SU-DHL-6 (cell line): ENCODE data around the gene GPX3.

Source experiments
- EZH2phosphoT487 ChIP-seq: fragments of 200-600 bp; sonication (generic), shearing (Covaris generic); conservative IDR thresholded peaks from 2 replicates; pipeline ENCODE4 v1.6.1; 2018; ENCODE audit warnings: mild to moderate bottlenecking, antibody characterized with exemption, low read length, moderate library complexity, mixed read lengths
- TF ChIP-seq, protein P1 (sequence below): fragments of 200-600 bp; sonication (generic); IDR thresholded peaks from one replicate; pipeline ENCODE4 v1.5.1; 2017; ENCODE audit warnings: antibody characterized with exemption, mild to moderate bottlenecking, low read length, moderate library complexity; ENCODE audit not compliant: insufficient read depth, poor library complexity, severe bottlenecking

DNA sequence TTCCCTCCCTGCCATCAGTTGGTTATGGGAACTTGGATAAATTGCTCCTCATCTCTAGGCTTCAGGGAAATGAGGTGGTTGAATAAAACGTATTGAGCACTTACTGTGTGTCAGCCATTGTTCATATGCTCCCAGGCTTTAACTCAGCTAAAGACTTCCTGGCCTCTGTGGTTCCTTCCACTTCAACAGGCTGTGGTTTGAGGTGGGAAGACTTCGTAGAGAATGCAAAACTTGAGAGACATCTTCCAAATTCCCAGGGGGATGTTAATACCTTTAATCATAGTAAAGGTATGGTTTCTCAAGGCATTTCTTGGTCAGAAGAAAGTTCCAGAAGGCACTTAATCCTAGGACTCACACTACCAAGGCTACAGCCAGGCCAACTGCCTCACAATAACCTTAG, 1.5 kb upstream of the GPX3 start:
- TF ChIP-seq, protein P1, sequence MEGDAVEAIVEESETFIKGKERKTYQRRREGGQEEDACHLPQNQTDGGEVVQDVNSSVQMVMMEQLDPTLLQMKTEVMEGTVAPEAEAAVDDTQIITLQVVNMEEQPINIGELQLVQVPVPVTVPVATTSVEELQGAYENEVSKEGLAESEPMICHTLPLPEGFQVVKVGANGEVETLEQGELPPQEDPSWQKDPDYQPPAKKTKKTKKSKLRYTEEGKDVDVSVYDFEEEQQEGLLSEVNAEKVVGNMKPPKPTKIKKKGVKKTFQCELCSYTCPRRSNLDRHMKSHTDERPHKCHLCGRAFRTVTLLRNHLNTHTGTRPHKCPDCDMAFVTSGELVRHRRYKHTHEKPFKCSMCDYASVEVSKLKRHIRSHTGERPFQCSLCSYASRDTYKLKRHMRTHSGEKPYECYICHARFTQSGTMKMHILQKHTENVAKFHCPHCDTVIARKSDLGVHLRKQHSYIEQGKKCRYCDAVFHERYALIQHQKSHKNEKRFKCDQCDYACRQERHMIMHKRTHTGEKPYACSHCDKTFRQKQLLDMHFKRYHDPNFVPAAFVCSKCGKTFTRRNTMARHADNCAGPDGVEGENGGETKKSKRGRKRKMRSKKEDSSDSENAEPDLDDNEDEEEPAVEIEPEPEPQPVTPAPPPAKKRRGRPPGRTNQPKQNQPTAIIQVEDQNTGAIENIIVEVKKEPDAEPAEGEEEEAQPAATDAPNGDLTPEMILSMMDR: no peak
- TF ChIP-seq EZH2phosphoT487: no peak
